ENCODE data around the gene CSF3R. TPM values are rescaled to one million over a fixed set of nuclear protein-coding genes. Genes with fewer than 3 reads are reported as not detected.

The CSF3R gene
- total and polyA plus RNA-seq, 2 donors (not counting 3 experiments of a cell fraction or from before 2014, with no cell fraction given), result not detected

DNA sequence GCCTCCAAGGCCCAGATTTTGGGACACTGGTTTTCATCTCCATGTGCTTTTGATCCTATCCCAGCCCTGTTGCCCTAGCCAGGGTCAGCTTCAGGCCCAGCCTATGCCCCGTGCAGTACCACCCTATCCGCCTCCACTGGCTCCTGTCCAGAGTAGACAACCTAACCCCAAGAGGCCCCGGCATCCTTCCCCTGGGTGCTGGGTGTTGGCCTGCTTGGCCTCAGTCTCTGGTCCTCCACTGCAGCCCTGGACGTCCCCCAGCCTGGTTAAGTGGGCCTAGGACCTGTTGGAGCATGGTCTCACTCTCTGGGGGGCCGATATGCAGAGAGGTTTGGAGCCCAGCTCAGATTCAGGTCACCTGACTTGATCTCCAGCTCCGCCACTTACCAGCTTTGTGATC, 1.6 kb downstream of the CSF3R start:
- Histone ChIP-seq H3K9me3 (replicated peaks; ENCODE audit: control insufficient read depth, insufficient read depth, low read length) (no peaks in the 10 kb centered on the region), H3K4me1 (ENCODE audit: control insufficient read depth, extremely low read depth, insufficient read depth, low read length) (no peaks in the 10 kb centered on the region), H3K9me1 (replicated peaks; ENCODE audit: control insufficient read depth, extremely low read depth, insufficient read depth, low read length) (no peaks in the 10 kb centered on the region), H3K27ac (ENCODE audit: insufficient read depth, low read depth, low read length) (no peak overlapping the region), H2AFZ (ENCODE audit: low read depth, low read length) (no peak overlapping the region), H3K9ac (replicated peaks; ENCODE audit: extremely low read depth, insufficient read depth, low read length) (no peak overlapping the region), H3K4me3 (replicated peaks in 1 of 3; ENCODE audit: insufficient read depth in 1 of 3, low read depth in 1 of 3, low read length in 3 of 3) (no peak overlapping the region), H3K4me2 (ENCODE audit: insufficient read depth, low read length) (no peak overlapping the region), H3K79me2 (ENCODE audit: control insufficient read depth, insufficient read depth, low read length) (no peaks in the 10 kb centered on the region), H4K20me1 (replicated peaks; ENCODE audit: control insufficient read depth, extremely low read depth, insufficient read depth, low read length) (no peaks in the 10 kb centered on the region), H3K27me3 (ENCODE audit: control insufficient read depth in 2 of 2, insufficient read depth in 2 of 2, low read length in 2 of 2) (peaks cover 0 to 7% of the 10 kb centered on the region in 2 experiments), H3K36me3 (ENCODE audit: control insufficient read depth in 2 of 2, extremely low read depth in 1 of 2, insufficient read depth in 2 of 2, low read length in 2 of 2) (no peaks in the 10 kb centered on the region)
- FAIRE-seq (no peak), DNase-seq (ENCODE audit: low read depth, low spot score) (no peak)
- ChIA-PET CTCF (no interaction called here), POLR2A (no interaction called here)
- no TSS peak for BruUV-seq (replicated peaks)
- TF ChIP-seq MAX (IDR thresholded peaks at IDR 0.05; ENCODE audit: insufficient read depth, insufficient read length) (no peak), FOS (IDR thresholded peaks at IDR 0.05; ENCODE audit: borderline replicate concordance, insufficient read depth, low read length) (no peak), JUN (IDR thresholded peaks at IDR 0.05; ENCODE audit: borderline replicate concordance, insufficient read depth, insufficient read length, low read depth) (no peak), POLR2AphosphoS5 (IDR thresholded peaks at IDR 0.05; ENCODE audit: insufficient read depth, low read depth, low read length) (no peak), GATA2 (IDR thresholded peaks at IDR 0.05; ENCODE audit: insufficient read depth, insufficient read length, low read depth, low read length) (no peak), MYC (IDR thresholded peaks at IDR 0.05; ENCODE audit: low read depth, low read length) (no peak), EZH2 (IDR thresholded peaks at IDR 0.05; ENCODE audit: borderline replicate concordance, low read depth, low read length, severe bottlenecking) (no peak), POLR2A (IDR thresholded peaks at IDR 0.05; ENCODE audit: low read depth, low read length) (no peak)
- TF ChIP-seq, protein P1, sequence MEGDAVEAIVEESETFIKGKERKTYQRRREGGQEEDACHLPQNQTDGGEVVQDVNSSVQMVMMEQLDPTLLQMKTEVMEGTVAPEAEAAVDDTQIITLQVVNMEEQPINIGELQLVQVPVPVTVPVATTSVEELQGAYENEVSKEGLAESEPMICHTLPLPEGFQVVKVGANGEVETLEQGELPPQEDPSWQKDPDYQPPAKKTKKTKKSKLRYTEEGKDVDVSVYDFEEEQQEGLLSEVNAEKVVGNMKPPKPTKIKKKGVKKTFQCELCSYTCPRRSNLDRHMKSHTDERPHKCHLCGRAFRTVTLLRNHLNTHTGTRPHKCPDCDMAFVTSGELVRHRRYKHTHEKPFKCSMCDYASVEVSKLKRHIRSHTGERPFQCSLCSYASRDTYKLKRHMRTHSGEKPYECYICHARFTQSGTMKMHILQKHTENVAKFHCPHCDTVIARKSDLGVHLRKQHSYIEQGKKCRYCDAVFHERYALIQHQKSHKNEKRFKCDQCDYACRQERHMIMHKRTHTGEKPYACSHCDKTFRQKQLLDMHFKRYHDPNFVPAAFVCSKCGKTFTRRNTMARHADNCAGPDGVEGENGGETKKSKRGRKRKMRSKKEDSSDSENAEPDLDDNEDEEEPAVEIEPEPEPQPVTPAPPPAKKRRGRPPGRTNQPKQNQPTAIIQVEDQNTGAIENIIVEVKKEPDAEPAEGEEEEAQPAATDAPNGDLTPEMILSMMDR (IDR thresholded peaks at IDR 0.05; ENCODE audit: extremely low read depth in 1 of 2, insufficient read depth in 1 of 2, low read depth in 1 of 2, low read length in 2 of 2), result no peak
- dilution Hi-C loops (cut with MboI; ENCODE audit: extremely low pct_ligation_motif_present, low sequenced_read_pairs) (no loop called here), intact Hi-C loops (cut with micrococcal nuclease) (no loop called here)

All from endothelial cell of umbilical vein (primary cell).